ENCODE measurements around the gene FOXL1. TPM values are rescaled to one million over a fixed set of nuclear protein-coding genes. Genes with fewer than 3 reads are reported as not detected.
"Not testable (repeated sequence)": the region's sequence is repeated elsewhere in the genome, so short reads cannot be mapped to it uniquely, and the experiment has no call there.

FOXL1 gene
- total RNA-seq, 1 donor from 2014 or later: 0.38 TPM

DNA sequence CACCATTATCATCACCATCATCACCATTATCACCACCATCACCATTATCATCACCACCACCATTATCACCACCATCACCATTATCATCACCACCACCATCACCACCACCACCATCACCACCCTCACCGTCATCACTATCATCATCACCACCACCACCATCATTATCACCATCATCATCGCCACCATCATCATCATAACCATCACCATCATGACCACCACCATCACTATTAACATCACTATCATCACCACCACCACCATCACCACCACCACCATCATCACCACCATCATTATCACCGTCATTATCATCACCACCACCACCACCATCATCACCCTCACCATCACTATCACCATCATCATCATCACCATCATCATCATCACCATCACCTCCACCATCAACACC, 9.1 kb downstream of the FOXL1 start:
- intact Hi-C loops (cut with micrococcal nuclease): no loop called here
- H3K4me1 ChIP-seq: no peaks in the 10 kb centered on the region
- H3K27ac ChIP-seq (replicated peaks): no peak overlapping the region

DNA sequence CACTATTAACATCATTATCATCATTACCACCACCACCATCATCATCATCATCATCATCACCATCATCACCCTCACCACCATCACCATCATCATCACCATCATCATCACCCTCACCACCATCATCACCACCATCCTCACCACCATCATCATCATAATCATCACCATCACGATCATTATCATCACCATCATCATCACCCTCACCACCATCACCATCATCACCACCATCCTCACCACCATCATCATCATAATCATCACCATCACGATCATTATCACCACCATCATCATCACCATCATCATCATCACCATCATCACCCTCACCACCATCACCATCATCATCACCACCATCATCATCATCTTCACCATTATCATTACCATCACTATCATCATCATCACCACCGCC, 9.6 kb downstream of the FOXL1 start:
- peaks cover 79% of the 10 kb centered on the region for H3K27me3 ChIP-seq (ENCODE audit: low read depth)

More for the DNA sequence above, 9.1 kb downstream of the FOXL1 start:
- H3K9me3 ChIP-seq (replicated peaks): no peaks in the 10 kb centered on the region
- no peak for DNase-seq
- H3K27me3 ChIP-seq (ENCODE audit: low read depth): peaks cover 79% of the 10 kb centered on the region
- no peak overlapping the region for H3K4me3 ChIP-seq
- TF ChIP-seq, protein P1, sequence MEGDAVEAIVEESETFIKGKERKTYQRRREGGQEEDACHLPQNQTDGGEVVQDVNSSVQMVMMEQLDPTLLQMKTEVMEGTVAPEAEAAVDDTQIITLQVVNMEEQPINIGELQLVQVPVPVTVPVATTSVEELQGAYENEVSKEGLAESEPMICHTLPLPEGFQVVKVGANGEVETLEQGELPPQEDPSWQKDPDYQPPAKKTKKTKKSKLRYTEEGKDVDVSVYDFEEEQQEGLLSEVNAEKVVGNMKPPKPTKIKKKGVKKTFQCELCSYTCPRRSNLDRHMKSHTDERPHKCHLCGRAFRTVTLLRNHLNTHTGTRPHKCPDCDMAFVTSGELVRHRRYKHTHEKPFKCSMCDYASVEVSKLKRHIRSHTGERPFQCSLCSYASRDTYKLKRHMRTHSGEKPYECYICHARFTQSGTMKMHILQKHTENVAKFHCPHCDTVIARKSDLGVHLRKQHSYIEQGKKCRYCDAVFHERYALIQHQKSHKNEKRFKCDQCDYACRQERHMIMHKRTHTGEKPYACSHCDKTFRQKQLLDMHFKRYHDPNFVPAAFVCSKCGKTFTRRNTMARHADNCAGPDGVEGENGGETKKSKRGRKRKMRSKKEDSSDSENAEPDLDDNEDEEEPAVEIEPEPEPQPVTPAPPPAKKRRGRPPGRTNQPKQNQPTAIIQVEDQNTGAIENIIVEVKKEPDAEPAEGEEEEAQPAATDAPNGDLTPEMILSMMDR (IDR thresholded peaks at IDR 0.05; ENCODE audit: borderline replicate concordance): no peak
- H3K36me3 ChIP-seq: no peaks in the 10 kb centered on the region

DNA sequence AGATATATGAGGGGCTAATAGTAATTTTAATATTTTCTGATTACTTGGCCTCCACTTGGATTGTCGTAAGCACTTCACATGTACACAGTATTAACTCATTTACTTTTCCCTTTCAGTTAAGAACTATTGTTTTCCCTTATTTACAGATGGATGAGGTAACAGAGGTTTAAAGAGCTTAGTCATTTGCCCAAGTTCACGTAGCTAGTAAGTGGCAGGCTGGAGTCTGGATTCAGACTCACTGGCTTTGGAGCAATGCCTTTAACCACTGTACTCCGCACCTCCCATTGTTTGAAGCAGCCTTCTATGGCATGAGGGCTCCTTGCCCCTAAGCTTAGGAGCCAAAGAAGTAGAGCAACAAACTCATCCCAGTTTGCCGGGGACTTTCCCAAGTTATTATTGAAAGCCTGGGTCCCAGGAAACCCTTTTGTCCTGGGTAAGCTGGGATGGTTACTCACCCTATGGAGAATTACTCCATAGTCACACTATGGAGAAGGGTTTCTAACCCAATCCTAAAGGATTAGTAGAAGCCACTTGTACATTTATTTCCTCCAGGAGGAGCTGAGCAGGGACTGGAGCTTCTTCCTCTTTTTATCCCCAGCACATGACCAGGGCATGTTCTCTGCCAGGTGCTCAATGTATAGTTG, 12.3 kb downstream of the FOXL1 start:
- peaks cover 80% of the 10 kb centered on the region for H3K27me3 ChIP-seq (ENCODE audit: low read depth)
- TF ChIP-seq, protein P1 (IDR thresholded peaks at IDR 0.05; ENCODE audit: borderline replicate concordance): no peak
- H3K27ac ChIP-seq (replicated peaks): no peak overlapping the region

More for the DNA sequence above, 9.6 kb downstream of the FOXL1 start:
- H3K9me3 ChIP-seq (replicated peaks); H3K27ac ChIP-seq (replicated peaks); H3K36me3 ChIP-seq; intact Hi-C loops (cut with micrococcal nuclease); H3K4me1 ChIP-seq; H3K4me3 ChIP-seq; DNase-seq: not testable (repeated sequence)

DNA sequence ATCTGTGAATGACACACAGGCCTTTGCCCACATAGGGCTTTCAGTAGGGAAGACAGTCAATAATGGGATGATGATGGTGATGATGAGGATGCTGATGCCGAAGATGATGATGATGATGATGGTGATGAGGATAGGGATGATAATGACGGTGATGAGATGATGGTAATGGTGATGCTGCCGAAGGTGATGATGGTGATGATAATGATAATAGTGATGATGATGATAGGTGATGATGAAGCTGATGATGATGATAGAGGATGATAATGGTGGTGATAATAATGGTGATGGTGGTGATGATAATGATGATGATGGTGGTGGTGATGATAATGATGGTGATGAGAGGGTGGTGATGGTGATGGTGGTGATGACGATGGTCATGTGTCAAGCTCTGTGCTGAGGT, 12.9 kb downstream of the FOXL1 start:
- Histone ChIP-seq H3K9me3 (replicated peaks) (no peaks in the 10 kb centered on the region), H3K27me3 (ENCODE audit: low read depth) (peaks cover 80% of the 10 kb centered on the region), H3K36me3 (no peaks in the 10 kb centered on the region), H3K27ac (replicated peaks) (no peak overlapping the region), H3K4me3 (no peak overlapping the region), H3K4me1 (no peaks in the 10 kb centered on the region)
- TF ChIP-seq, protein P1 (IDR thresholded peaks at IDR 0.05; ENCODE audit: borderline replicate concordance): no peak
- no peak for DNase-seq
- intact Hi-C loops (cut with micrococcal nuclease): no loop called here

More for the DNA sequence above, 12.3 kb downstream of the FOXL1 start:
- Histone ChIP-seq H3K9me3 (replicated peaks) (no peaks in the 10 kb centered on the region), H3K4me3 (no peak overlapping the region), H3K36me3 (no peaks in the 10 kb centered on the region), H3K4me1 (no peaks in the 10 kb centered on the region)
- intact Hi-C loops (cut with micrococcal nuclease): no loop called here
- DNase-seq: no peak

DNA sequence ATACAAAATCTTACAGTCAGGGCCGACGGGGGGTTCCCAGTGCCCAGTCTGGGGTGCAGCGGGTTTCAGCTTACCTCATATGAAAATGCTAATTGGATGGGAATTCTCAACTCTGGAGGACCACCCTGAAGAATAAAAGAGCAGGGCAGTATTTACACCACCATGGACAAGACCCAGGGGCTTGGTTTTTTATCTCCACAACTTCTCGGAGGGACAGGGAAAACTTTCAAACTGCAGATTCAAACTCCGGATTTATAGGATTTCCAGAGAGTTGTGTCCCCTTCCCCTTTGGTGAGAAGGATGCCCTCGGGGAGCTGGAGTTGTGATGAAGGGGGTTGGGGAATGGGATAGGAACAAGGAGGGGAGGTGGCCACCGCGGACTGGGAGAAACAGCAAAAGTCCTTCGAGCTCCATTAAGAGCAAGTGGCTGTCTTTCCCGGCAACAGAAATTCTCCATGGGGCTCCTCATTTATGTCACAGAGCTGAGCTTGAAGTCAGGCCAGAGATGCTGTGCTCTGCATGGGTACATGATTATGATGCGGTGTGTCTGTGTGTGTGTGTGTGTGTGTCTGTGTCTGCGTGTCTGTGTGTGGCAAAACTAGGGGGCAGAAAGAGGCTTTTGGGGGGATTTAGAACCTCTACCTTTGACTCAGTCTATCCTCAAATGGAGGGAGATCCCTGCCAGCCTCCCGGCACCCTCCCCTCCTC, 15.7 kb downstream of the FOXL1 start:
- H3K9me3 ChIP-seq (replicated peaks): no peaks in the 10 kb centered on the region
- no peak for DNase-seq
- H3K4me1 ChIP-seq: no peaks in the 10 kb centered on the region
- H3K4me3 ChIP-seq: no peak overlapping the region
- intact Hi-C loops (cut with micrococcal nuclease): no loop called here
- no peaks in the 10 kb centered on the region for H3K36me3 ChIP-seq
- H3K27ac ChIP-seq (replicated peaks): no peak overlapping the region
- H3K27me3 ChIP-seq (ENCODE audit: low read depth): peaks cover 87% of the 10 kb centered on the region
- TF ChIP-seq, protein P1 (IDR thresholded peaks at IDR 0.05; ENCODE audit: borderline replicate concordance): no peak

DNA sequence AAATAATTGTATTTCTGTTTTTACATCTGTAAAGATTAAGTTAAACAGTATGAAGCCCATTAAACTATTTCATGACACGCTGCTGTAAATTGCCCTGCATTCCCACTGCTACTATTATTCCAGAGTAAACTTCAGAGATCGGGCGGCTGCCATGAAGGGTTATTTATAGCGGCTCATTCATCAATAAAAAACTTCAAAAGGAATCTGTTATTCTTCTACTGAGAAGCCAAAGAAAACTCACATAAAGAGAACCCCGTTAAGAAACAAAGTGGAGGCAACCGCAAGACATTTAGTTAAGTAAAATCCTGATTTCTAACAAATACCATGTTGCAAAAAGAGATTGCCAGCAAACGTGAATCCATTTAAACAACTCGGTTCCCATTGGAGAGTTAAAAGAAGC, 16.4 kb downstream of the FOXL1 start:
- no peak for DNase-seq
- Histone ChIP-seq H3K4me3 (no peak overlapping the region), H3K27me3 (ENCODE audit: low read depth) (peaks cover 89% of the 10 kb centered on the region), H3K4me1 (no peaks in the 10 kb centered on the region), H3K27ac (replicated peaks) (no peak overlapping the region), H3K36me3 (no peaks in the 10 kb centered on the region), H3K9me3 (replicated peaks) (no peaks in the 10 kb centered on the region)
- intact Hi-C loops (cut with micrococcal nuclease): no loop called here
- TF ChIP-seq, protein P1 (IDR thresholded peaks at IDR 0.05; ENCODE audit: borderline replicate concordance): no peak
